Hepatocyte (in vitro differentiated cells): ENCODE measurements around the gene OSBPL10. TPM values are rescaled to one million over a fixed set of nuclear protein-coding genes. Genes with fewer than 3 reads are reported as not detected.

Experiments
- DNase-seq: peaks from one replicate; pipeline ENCODE4 v3.0.0-alpha.2; 2016; ENCODE audit warnings: low spot score
- H2AFZ ChIP-seq: fragments of 200-600 bp; sonication (generic); 2 replicates; pipeline ENCODE4 v1.6.0; 2016; ENCODE audit warnings: antibody characterized with exemption, mild to moderate bottlenecking
- H3K27ac ChIP-seq: fragments of 200-600 bp; sonication (generic); 2 replicates; pipeline ENCODE4 v1.5.1; 2016; ENCODE audit warnings: mild to moderate bottlenecking
- H3K27me3 ChIP-seq: fragments of 200-600 bp; sonication (generic); 2 replicates; pipeline ENCODE4 v1.6.1; 2016
- H3K36me3 ChIP-seq: fragments of 200-600 bp; sonication (generic); replicated peaks from 2 replicates; pipeline ENCODE4 v1.5.1; 2016; ENCODE audit warnings: low read depth; ENCODE audit not compliant: insufficient read depth
- H3K4me1 ChIP-seq: fragments of 200-600 bp; sonication (generic); 2 replicates; pipeline ENCODE4 v1.5.1; 2016; ENCODE audit warnings: mild to moderate bottlenecking, moderate library complexity; ENCODE audit not compliant: insufficient read depth
- H3K4me2 ChIP-seq: fragments of 200-600 bp; sonication (generic); 2 replicates; pipeline ENCODE4 v1.6.0; 2016
- H3K4me3 ChIP-seq: fragments of 200-600 bp; sonication (generic); 2 replicates; pipeline ENCODE4 v1.5.1; 2016; ENCODE audit warnings: mild to moderate bottlenecking
- H3K79me2 ChIP-seq: fragments of 200-600 bp; sonication (generic); 2 replicates; pipeline ENCODE4 v1.6.0; 2017; ENCODE audit warnings: mild to moderate bottlenecking
- H3K9me2 ChIP-seq: fragments of 200-600 bp; sonication (generic); replicated peaks from 2 replicates; pipeline ENCODE4 v1.6.0; 2017; ENCODE audit warnings: mild to moderate bottlenecking; ENCODE audit not compliant: insufficient read depth
- H3K9me3 ChIP-seq: fragments of 200-600 bp; sonication (generic); 2 replicates; pipeline ENCODE4 v1.5.1; 2016; ENCODE audit warnings: low read depth, mild to moderate bottlenecking
- H4K20me1 ChIP-seq: fragments of 200-600 bp; sonication (generic); 2 replicates; pipeline ENCODE4 v1.6.0; 2016; ENCODE audit warnings: mild to moderate bottlenecking; ENCODE audit not compliant: insufficient read depth, poor library complexity, severe bottlenecking
- EZH2 ChIP-seq: fragments of 200-600 bp; sonication (generic); IDR thresholded peaks from 2 replicates; pipeline ENCODE4 v1.6.1; 2016; ENCODE audit warnings: antibody characterized with exemption, mild to moderate bottlenecking, borderline replicate concordance
- EZH2phosphoT487 ChIP-seq: fragments of 200-600 bp; sonication (generic); IDR thresholded peaks from one replicate; pipeline ENCODE4 v1.6.1; 2018; ENCODE audit warnings: antibody characterized with exemption, mild to moderate bottlenecking, low read depth, moderate library complexity; ENCODE audit not compliant: unreplicated experiment, severe bottlenecking
- WGBS: methylation state at CpG from one replicate; pipeline ENCODE4 v1.1.6; 2016; ENCODE audit warnings: low lambda C conversion rate; ENCODE audit errors: missing lambda C conversion rate; 5-methylcytosine and 5-hydroxymethylcytosine counted together
- polyA plus RNA-seq: library from polyadenylated mRNA; unstranded; fragments of >200 nt; fragmentation: Nextera tagmentation; extraction: Ambion mirVana; gene quantifications from 2 replicates; pipeline ENCODE4 v1.2.1, GENCODE V29; 2016
- total RNA-seq: library from RNA; depleted of rRNA; stranded (reverse); fragments of >200 nt; gene quantifications from 2 replicates; pipeline ENCODE4 v1.2.3, GENCODE V29; 2014
- TF ChIP-seq, protein P1 (sequence below): fragments of 200-600 bp; sonication (generic); IDR thresholded peaks from 2 replicates; pipeline ENCODE4 v1.5.1; 2016; ENCODE audit warnings: antibody characterized with exemption, mild to moderate bottlenecking; ENCODE audit not compliant: poor library complexity

OSBPL10 gene
- total and polyA plus RNA-seq, 2 experiments from 2014 or later: 18.2 to 32.8 TPM

DNA sequence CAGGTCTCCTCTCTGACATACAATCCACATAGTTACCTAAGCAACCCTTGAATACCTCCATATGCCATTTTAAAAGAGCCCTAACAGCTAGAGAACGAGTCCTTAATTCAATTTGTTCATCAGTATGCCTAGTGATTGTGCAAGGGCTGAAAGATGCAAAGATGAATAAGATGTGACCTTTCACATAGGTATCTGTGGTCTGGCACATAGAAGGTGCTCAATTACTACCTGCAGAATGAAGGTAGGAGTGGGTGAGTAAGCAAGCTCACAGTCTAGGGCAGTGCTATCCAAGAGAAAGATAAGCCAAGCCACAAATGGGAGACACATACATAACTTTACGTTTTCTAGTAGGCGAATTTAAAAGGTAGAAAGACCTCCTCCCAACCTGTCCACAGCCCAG lies 157.9 kb downstream of the OSBPL10 start:
- H3K27me3 ChIP-seq: no peaks in the 10 kb centered on the region
- H4K20me1 ChIP-seq: no peaks in the 10 kb centered on the region
- H3K9me3 ChIP-seq: no peaks in the 10 kb centered on the region
- DNase-seq: no peak
- H3K79me2 ChIP-seq: no peaks in the 10 kb centered on the region
- no peaks in the 10 kb centered on the region for H3K4me1 ChIP-seq
- no peaks in the 10 kb centered on the region for H3K36me3 ChIP-seq
- no peak overlapping the region for H3K4me3 ChIP-seq
- no peak overlapping the region for H3K27ac ChIP-seq
- TF ChIP-seq, protein P1, sequence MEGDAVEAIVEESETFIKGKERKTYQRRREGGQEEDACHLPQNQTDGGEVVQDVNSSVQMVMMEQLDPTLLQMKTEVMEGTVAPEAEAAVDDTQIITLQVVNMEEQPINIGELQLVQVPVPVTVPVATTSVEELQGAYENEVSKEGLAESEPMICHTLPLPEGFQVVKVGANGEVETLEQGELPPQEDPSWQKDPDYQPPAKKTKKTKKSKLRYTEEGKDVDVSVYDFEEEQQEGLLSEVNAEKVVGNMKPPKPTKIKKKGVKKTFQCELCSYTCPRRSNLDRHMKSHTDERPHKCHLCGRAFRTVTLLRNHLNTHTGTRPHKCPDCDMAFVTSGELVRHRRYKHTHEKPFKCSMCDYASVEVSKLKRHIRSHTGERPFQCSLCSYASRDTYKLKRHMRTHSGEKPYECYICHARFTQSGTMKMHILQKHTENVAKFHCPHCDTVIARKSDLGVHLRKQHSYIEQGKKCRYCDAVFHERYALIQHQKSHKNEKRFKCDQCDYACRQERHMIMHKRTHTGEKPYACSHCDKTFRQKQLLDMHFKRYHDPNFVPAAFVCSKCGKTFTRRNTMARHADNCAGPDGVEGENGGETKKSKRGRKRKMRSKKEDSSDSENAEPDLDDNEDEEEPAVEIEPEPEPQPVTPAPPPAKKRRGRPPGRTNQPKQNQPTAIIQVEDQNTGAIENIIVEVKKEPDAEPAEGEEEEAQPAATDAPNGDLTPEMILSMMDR: no peak
- no peak for TF ChIP-seq EZH2
- TF ChIP-seq EZH2phosphoT487: no peak
- 93% methylated on average over 3 of the region's 3 CpGs for WGBS
- H2AFZ ChIP-seq: no peak overlapping the region
- H3K9me2 ChIP-seq: no peaks in the 10 kb centered on the region
- no peak overlapping the region for H3K4me2 ChIP-seq

DNA sequence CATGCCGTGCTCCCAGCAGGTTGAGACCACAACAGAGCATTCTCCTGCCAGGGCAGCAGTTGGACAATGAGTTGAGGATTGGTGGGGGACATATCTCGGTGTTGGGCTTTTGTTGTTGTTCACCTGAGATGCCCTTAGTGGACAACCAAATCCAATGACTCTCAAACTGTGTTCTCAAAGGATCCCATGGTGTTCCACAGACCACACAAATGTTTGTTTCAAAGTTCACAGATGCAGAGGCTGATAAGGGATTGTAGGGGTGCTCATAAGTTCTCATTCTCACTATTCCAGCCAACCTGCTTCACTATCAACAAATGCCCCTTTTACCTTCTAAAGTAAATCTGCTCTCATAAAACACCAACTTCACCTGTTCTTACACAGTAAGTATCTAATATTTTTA lies 159.9 kb downstream of the OSBPL10 start:
- Histone ChIP-seq H3K9me2 (no peaks in the 10 kb centered on the region), H3K36me3 (no peaks in the 10 kb centered on the region), H2AFZ (no peak overlapping the region), H3K4me1 (no peaks in the 10 kb centered on the region), H3K4me2 (no peak overlapping the region), H3K9me3 (no peaks in the 10 kb centered on the region), H3K79me2 (no peaks in the 10 kb centered on the region), H3K4me3 (no peak overlapping the region), H3K27ac (no peak overlapping the region), H3K27me3 (no peaks in the 10 kb centered on the region), H4K20me1 (no peaks in the 10 kb centered on the region)
- DNase-seq: no peak
- WGBS: 91% methylated on average over 2 of the region's 2 CpGs
- TF ChIP-seq EZH2 (no peak), EZH2phosphoT487 (no peak)
- TF ChIP-seq, protein P1: no peak

DNA sequence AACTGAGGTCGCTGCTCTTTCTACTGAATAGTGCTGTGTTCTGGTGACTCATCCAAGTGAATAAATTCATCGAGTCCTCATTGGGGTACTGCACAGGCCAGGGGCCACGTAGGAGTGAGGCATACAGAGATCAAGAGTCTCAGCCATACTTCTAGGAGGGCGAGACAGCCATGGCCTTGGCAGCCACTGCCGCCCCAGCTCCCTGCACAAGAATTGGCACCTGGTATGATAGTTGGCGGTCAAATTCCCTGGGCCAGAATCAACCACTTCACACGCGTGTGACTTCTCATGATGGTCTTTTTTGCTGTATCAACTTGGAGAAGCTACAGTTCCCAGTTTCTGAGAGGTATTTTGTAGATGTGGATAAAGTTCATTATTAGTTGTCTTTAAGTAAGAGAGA lies 161.6 kb downstream of the OSBPL10 start:
- no peaks in the 10 kb centered on the region for H3K27me3 ChIP-seq
- no peak for DNase-seq
- no peaks in the 10 kb centered on the region for H3K9me3 ChIP-seq
- 99% methylated on average over 8 of the region's 8 CpGs for WGBS
- H3K79me2 ChIP-seq: no peaks in the 10 kb centered on the region
- no peak overlapping the region for H3K4me2 ChIP-seq
- H3K9me2 ChIP-seq: no peaks in the 10 kb centered on the region
- H3K4me3 ChIP-seq: no peak overlapping the region
- H3K27ac ChIP-seq: no peak overlapping the region
- H3K4me1 ChIP-seq: no peaks in the 10 kb centered on the region
- H3K36me3 ChIP-seq: no peaks in the 10 kb centered on the region
- H4K20me1 ChIP-seq: no peaks in the 10 kb centered on the region
- TF ChIP-seq EZH2 (no peak), EZH2phosphoT487 (no peak)
- TF ChIP-seq, protein P1: no peak
- H2AFZ ChIP-seq: no peak overlapping the region

DNA sequence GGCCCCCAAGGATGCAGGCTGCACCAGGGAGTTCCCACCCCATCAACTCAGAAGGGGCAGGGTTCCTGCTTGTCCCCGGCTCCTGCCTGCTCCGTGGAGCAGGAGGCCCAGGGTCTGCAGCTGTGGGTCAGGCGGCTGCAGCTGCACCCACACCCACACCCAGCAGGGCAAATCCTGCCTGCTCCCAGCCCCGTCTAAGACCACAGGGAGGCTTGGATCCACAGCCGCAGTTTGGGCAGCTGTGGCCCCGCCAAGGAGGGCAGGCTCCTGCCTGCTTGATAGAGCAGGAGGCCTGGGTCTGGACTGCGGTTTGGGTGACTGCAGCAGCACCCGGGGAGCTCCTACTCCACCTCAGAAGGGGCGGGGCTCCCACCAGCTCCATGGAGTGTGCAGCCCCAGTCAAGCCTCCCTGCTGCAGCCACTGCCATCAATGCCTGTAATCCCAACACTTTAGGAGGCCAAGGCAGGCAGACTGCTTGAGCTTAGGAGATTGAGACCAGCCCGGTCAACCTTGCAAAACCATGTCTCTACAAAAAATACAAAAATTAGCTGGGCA lies 163.6 kb downstream of the OSBPL10 start:
- no peak for TF ChIP-seq EZH2phosphoT487
- H3K4me3 ChIP-seq: no peak overlapping the region
- no peaks in the 10 kb centered on the region for H4K20me1 ChIP-seq
- no peaks in the 10 kb centered on the region for H3K9me2 ChIP-seq
- 92% methylated on average over 10 of the region's 10 CpGs for WGBS
- no peaks in the 10 kb centered on the region for H3K27me3 ChIP-seq
- no peaks in the 10 kb centered on the region for H3K4me1 ChIP-seq
- no peak overlapping the region for H3K27ac ChIP-seq
- no peak overlapping the region for H3K4me2 ChIP-seq
- no peak for DNase-seq
- no peak overlapping the region for H2AFZ ChIP-seq
- H3K79me2 ChIP-seq: no peaks in the 10 kb centered on the region
- H3K9me3 ChIP-seq: no peaks in the 10 kb centered on the region
- no peaks in the 10 kb centered on the region for H3K36me3 ChIP-seq
